CD4-positive, alpha-beta T cell (primary cell): ENCODE data around the gene PCDHB9. TPM values are rescaled to one million over a fixed set of nuclear protein-coding genes. Genes with fewer than 3 reads are reported as not detected.
"Not testable (repeated sequence)": the region's sequence is repeated elsewhere in the genome, so short reads cannot be mapped to it uniquely, and the experiment has no call there.

Source experiments
- ATAC-seq: fragments of 200-7000 bp; cut with Tn5 transposase; one replicate; pipeline ENCODE4 v1.10.0; 2022; ENCODE audit warnings: mild to moderate bottlenecking; ENCODE audit not compliant: poor library complexity
- CTCF ChIA-PET: fragments of 350-600 bp; sonication (Branson Sonifier 250); formaldehyde crosslinking; loops from one replicate; lab custom pipeline; 2021; ENCODE audit warnings: antibody characterized with exemption, inconsistent platforms; lab: Charles Lee
- POLR2A ChIA-PET: fragments of 350-600 bp; sonication (Branson Sonifier 250); formaldehyde crosslinking; loops from one replicate; lab custom pipeline; 2021; ENCODE audit warnings: antibody characterized with exemption, inconsistent platforms; lab: Charles Lee
- DNase-seq, 14 experiments: peaks; one replicate each; pipeline ENCODE4 v3.0.0-alpha.2; 2013 to 2020; ENCODE audit warnings: mixed read lengths in 2 of 14
- H3K27ac ChIP-seq, 2 donors: one replicate each; pipeline versions ENCODE4 v1.5.1 to v1.7.0; 2013; ENCODE audit warnings: low read length in 2 of 2, low read depth in 1 of 2, mild to moderate bottlenecking in 1 of 2
- H3K27me3 ChIP-seq, 2 experiments: 1 replicate in 1 of 2; 2 replicates in 1 of 2; pipeline versions ENCODE4 v1.6.1 to v1.7.0; 2013; ENCODE audit warnings: low read length in 2 of 2, control low read depth in 1 of 2, mild to moderate bottlenecking in 1 of 2, moderate library complexity in 1 of 2; ENCODE audit not compliant: insufficient read depth in 2 of 2, control insufficient read depth in 1 of 2
- H3K36me3 ChIP-seq: one replicate; pipeline ENCODE4 v1.6.1; 2013; ENCODE audit warnings: low read length, control low read depth; ENCODE audit not compliant: insufficient read depth
- H3K4me1 ChIP-seq: one replicate; pipeline ENCODE4 v1.6.1; 2013; ENCODE audit warnings: low read length, control low read depth; ENCODE audit not compliant: insufficient read depth
- H3K4me3 ChIP-seq: one replicate; pipeline ENCODE4 v1.5.1; 2013; ENCODE audit warnings: mild to moderate bottlenecking, low read length, moderate library complexity
- H3K9me3 ChIP-seq, 2 experiments: 1 replicate in 1 of 2; 2 replicates in 1 of 2; pipeline versions ENCODE4 v1.6.1 to v1.7.0; 2013; ENCODE audit warnings: low read length in 2 of 2, mild to moderate bottlenecking in 2 of 2, control low read depth in 1 of 2, moderate library complexity in 1 of 2; ENCODE audit not compliant: control insufficient read depth in 1 of 2, insufficient read depth in 1 of 2
- H3K27ac Mint-ChIP-seq: one replicate; pipeline ENCODE4 v1.8.0; 2020; ENCODE audit warnings: mixed read lengths
- H3K27me3 Mint-ChIP-seq: one replicate; pipeline ENCODE4 v1.8.0; 2021; ENCODE audit warnings: mixed read lengths
- H3K36me3 Mint-ChIP-seq: one replicate; pipeline ENCODE4 v1.8.0; 2021; ENCODE audit warnings: low read depth, mixed read lengths
- H3K4me1 Mint-ChIP-seq: one replicate; pipeline ENCODE4 v1.8.0; 2021; ENCODE audit warnings: low read depth, mixed read lengths
- H3K4me3 Mint-ChIP-seq: one replicate; pipeline ENCODE4 v1.8.0; 2020; ENCODE audit warnings: mild to moderate bottlenecking, mixed read lengths
- H3K9me3 Mint-ChIP-seq: one replicate; pipeline ENCODE4 v1.8.0; 2020; ENCODE audit warnings: mixed read lengths
- intact Hi-C, 2 experiments: fragments of 100-400 bp; cut with DNase I in 1 of 2; cut with micrococcal nuclease in 1 of 2; formaldehyde crosslinking; loops; one replicate each; pipeline versions ENCODE4 v1.15.1 to v1.9.0; 2023 to 2025; cut with DNase I, micrococcal nuclease
- total RNA-seq, 174 experiments: library from RNA in 2 of 174; stranded (reverse) in 2 of 174; gene quantifications; one replicate each; pipeline ENCODE4 v1.2.3 and lab custom pipeline; 2021 to 2026
- TF ChIP-seq, protein P1 (sequence below): fragments of 200-600 bp; IDR thresholded peaks from one replicate; pipeline ENCODE4 v1.8.0; 2022; ENCODE audit warnings: antibody characterized with exemption, mild to moderate bottlenecking

PCDHB9 gene
- total RNA-seq, 2 experiments from 2014 or later = not detected

DNA sequence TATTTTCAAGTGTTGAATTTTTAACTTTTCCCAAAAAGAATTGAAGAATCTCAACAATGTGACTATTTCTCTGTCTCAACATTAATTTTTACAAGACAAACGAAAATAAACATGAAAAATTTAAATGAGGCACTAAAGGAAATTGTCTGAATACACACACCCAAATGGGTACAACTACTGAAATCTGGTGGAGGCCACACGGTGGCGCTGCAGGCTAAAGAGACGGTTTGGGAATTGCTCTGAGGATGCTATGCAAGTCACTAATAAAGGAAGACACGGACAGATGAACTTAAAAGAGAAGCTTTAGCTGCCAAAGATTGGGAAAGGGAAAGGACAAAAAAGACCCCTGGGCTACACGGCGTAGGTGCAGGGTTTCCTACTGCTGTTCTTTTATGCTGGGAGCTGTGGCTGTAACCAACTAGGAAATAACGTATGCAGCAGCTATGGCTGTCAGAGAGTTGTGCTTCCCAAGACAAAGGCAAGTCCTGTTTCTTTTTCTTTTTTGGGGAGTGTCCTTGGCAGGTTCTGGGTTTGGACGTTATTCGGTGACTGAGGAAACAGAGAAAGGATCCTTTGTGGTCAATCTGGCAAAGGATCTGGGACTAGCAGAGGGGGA is 5.3 kb downstream of the PCDHB9 start, which contains the start of gene PCDHB10:
Gene PCDHB10, plus strand, starts transcription at position 244 of the 616 bp plus-strand sequence. Its CDS starts 200 bp downstream, at position 444.
- DNase-seq = peak in 3 of 14 experiments; percentile 19 to 25 (median 25)
- Mint-ChIP-seq H3K27ac (no peak within 1 kb of the TSS), H3K9me3 (peaks cover 7% of the 10 kb centered on the region), H3K4me1 (peaks cover under 1% of the 10 kb centered on the region), H3K36me3 (peaks cover 11% of the 10 kb centered on the region), H3K27me3 (peaks cover 74% of the 10 kb centered on the region), H3K4me3 (no peak within 1 kb of the TSS)
- H3K27ac ChIP-seq = no peak within 1 kb of the TSS
- CTCF ChIA-PET = no interaction called here
- peaks cover 20 to 22% of the 10 kb centered on the region in 2 experiments for H3K9me3 ChIP-seq
- H3K4me1 ChIP-seq = no peaks in the 10 kb centered on the region
- intact Hi-C loops = loop anchor here in 1 of 2 experiments (10.0 kb wide), 1 partner anchor 363 kb away; no protein-coding TSS in a partner anchor
- no peaks in the 10 kb centered on the region for H3K36me3 ChIP-seq
- POLR2A ChIA-PET = no interaction called here
- H3K4me3 ChIP-seq = no peak within 1 kb of the TSS
- no peak for ATAC-seq
- TF ChIP-seq, protein P1, sequence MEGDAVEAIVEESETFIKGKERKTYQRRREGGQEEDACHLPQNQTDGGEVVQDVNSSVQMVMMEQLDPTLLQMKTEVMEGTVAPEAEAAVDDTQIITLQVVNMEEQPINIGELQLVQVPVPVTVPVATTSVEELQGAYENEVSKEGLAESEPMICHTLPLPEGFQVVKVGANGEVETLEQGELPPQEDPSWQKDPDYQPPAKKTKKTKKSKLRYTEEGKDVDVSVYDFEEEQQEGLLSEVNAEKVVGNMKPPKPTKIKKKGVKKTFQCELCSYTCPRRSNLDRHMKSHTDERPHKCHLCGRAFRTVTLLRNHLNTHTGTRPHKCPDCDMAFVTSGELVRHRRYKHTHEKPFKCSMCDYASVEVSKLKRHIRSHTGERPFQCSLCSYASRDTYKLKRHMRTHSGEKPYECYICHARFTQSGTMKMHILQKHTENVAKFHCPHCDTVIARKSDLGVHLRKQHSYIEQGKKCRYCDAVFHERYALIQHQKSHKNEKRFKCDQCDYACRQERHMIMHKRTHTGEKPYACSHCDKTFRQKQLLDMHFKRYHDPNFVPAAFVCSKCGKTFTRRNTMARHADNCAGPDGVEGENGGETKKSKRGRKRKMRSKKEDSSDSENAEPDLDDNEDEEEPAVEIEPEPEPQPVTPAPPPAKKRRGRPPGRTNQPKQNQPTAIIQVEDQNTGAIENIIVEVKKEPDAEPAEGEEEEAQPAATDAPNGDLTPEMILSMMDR = peak; percentile 23
- H3K27me3 ChIP-seq = peaks cover 13 to 14% of the 10 kb centered on the region in 2 experiments

DNA sequence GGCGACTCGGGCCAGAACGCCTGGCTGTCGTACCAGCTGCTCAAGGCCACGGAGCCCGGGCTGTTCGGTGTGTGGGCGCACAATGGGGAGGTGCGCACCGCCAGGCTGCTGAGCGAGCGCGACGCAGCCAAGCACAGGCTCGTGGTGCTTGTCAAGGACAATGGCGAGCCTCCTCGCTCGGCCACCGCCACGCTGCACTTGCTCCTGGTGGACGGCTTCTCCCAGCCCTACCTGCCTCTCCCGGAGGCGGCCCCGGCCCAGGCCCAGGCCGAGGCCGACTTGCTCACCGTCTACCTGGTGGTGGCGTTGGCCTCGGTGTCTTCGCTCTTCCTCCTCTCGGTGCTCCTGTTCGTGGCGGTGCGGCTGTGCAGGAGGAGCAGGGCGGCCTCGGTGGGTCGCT is 7.4 kb downstream of the PCDHB9 start:
- H3K4me1 ChIP-seq, CTCF ChIA-PET, H3K4me1 Mint-ChIP-seq, H3K4me3 Mint-ChIP-seq, H3K27ac ChIP-seq, H3K4me3 ChIP-seq, H3K36me3 ChIP-seq, ATAC-seq, DNase-seq, POLR2A ChIA-PET, H3K27ac Mint-ChIP-seq: not testable (repeated sequence)
- Mint-ChIP-seq H3K27me3 (peaks cover 80% of the 10 kb centered on the region), H3K9me3 (peaks cover 12% of the 10 kb centered on the region), H3K36me3 (peaks cover 11% of the 10 kb centered on the region)
- Histone ChIP-seq H3K27me3 (peaks cover 14 to 21% of the 10 kb centered on the region in 2 experiments), H3K9me3 (peaks cover 11 to 29% of the 10 kb centered on the region in 2 experiments)
- intact Hi-C loops = loop anchor here in 1 of 2 experiments (10.0 kb wide), 1 partner anchor 360 kb away; no protein-coding TSS in a partner anchor

DNA sequence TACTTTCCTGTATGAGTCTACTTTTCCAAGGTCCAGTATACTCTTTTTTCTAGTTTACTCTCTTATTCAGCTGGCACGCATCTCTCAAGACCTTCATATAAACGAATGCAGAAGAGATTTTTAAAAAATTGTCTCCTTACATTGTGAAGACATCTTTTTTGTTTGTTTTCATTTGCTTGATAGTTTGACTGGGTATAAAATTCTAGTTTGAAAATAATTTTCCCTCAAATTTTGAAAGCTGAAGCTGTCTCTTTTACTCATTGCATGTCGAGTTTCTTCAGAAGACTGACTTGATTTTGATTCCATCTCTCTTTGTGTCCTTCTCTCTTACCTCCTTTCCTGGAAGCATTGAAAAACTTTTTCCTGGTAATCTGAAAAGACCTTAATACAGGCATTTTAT is 9.4 kb downstream of the PCDHB9 start:
- H3K36me3 Mint-ChIP-seq = peaks cover 11% of the 10 kb centered on the region
- DNase-seq (no peak), ATAC-seq (no peak)
- peaks cover 13% of the 10 kb centered on the region for H3K9me3 Mint-ChIP-seq
- no peaks in the 10 kb centered on the region for H3K4me1 Mint-ChIP-seq
- TF ChIP-seq, protein P1 = no peak
- no peak overlapping the region for H3K27ac Mint-ChIP-seq
- peaks cover 16 to 25% of the 10 kb centered on the region in 2 experiments for H3K27me3 ChIP-seq
- H3K4me1 ChIP-seq = no peaks in the 10 kb centered on the region
- intact Hi-C loops = loop anchor here in 1 of 2 experiments (10.0 kb wide), 1 partner anchor 358 kb away; no protein-coding TSS in a partner anchor
- H3K4me3 ChIP-seq = no peak overlapping the region
- H3K4me3 Mint-ChIP-seq = no peak overlapping the region
- no peaks in the 10 kb centered on the region for H3K36me3 ChIP-seq
- H3K27ac ChIP-seq = no peak overlapping the region
- POLR2A ChIA-PET = no interaction called here
- peaks cover 9 to 33% of the 10 kb centered on the region in 2 experiments for H3K9me3 ChIP-seq
- peaks cover 80% of the 10 kb centered on the region for H3K27me3 Mint-ChIP-seq
- CTCF ChIA-PET = interaction anchor here (1.5 kb wide), 1 partner anchor 10 kb away, joined by 3 read pairs; the partner anchor contains the start of gene PCDHB9
